A549 (cell line): Measurements from ENCODE around the gene PUM2. TPM values are rescaled to one million over a fixed set of nuclear protein-coding genes. Genes with fewer than 3 reads are reported as not detected.

Source experiments
- ATAC-seq, 2 experiments: fragments of 200-7000 bp in 1 of 2; fragments of >200 bp in 1 of 2; cut with Nextera tagmentation in 1 of 2; cut with Tn5 transposase in 1 of 2; 3 replicates each; pipeline versions ENCODE4 v1.8.0 to v1.9.1; 2018 to 2020; ENCODE audit warnings: mild to moderate bottlenecking in 1 of 2, moderate library complexity in 1 of 2
- CTCF ChIA-PET: fragments of 300-600 bp; sonication (Branson Sonifier 250); formaldehyde crosslinking; extraction: SDS; loops from one replicate; lab custom pipeline; 2021; ENCODE audit warnings: antibody characterized with exemption, inconsistent platforms; lab: Yijun Ruan, JAX
- POLR2A ChIA-PET: fragments of 350-600 bp; formaldehyde crosslinking; extraction: SDS; loops from one replicate; lab custom pipeline; 2021; ENCODE audit warnings: antibody characterized with exemption, inconsistent platforms; lab: Yijun Ruan, JAX
- DNase-seq, 2 experiments: peaks; one replicate each; pipeline versions ENCODE4 v3.0.0 to v3.0.0-alpha.2; 2011 to 2016; ENCODE audit warnings: low read depth in 1 of 2, low spot score in 1 of 2
- FAIRE-seq: peaks from 2 replicates; lab custom pipeline; 2011; peaks lifted over from hg19 to GRCh38; lab: Jason Lieb, UNC
- H3K27ac ChIP-seq, 2 experiments: fragments of >200 bp; sonication (Bioruptor Twin); formaldehyde crosslinking; 3 replicates each; pipeline ENCODE4 v1.5.1; 2016 to 2017
- H3K4me1 ChIP-seq: fragments of >200 bp; sonication (Bioruptor Twin); formaldehyde crosslinking; 3 replicates; pipeline ENCODE4 v1.6.1; 2016
- H3K4me2 ChIP-seq: fragments of >200 bp; sonication (Bioruptor Twin); formaldehyde crosslinking; 3 replicates; pipeline ENCODE4 v1.6.1; 2016
- H3K4me3 ChIP-seq: fragments of >200 bp; sonication (Bioruptor Twin); formaldehyde crosslinking; 3 replicates; pipeline ENCODE4 v1.5.1; 2016
- H3K9me3 ChIP-seq: fragments of >200 bp; sonication (Bioruptor Twin); formaldehyde crosslinking; 3 replicates; pipeline ENCODE4 v1.6.1; 2016
- CBX2 ChIP-seq: fragments of 200-600 bp; sonication (generic); IDR thresholded peaks from 2 replicates; pipeline ENCODE4 v1.6.1; 2016; ENCODE audit warnings: low read depth, mild to moderate bottlenecking, borderline replicate concordance
- CHD2 ChIP-seq: fragments of 150-350 bp; IDR thresholded peaks from 2 replicates; pipeline ENCODE4 v1.6.1; 2014; ENCODE audit warnings: low read length; ENCODE audit not compliant: partially characterized antibody
- CHD4 ChIP-seq: fragments of 200-600 bp; sonication (generic); IDR thresholded peaks from 2 replicates; pipeline ENCODE4 v1.6.1; 2016; ENCODE audit warnings: antibody characterized with exemption, mild to moderate bottlenecking, borderline replicate concordance
- EHF ChIP-seq: fragments of 250-450 bp; sonication (Bioruptor Pico); IDR thresholded peaks from 2 replicates; pipeline ENCODE4 v1.5.0; 2020; ENCODE audit warnings: mild to moderate bottlenecking
- EHMT2 ChIP-seq: fragments of 200-600 bp; sonication (generic); IDR thresholded peaks from 2 replicates; pipeline ENCODE4 v1.6.1; 2016; ENCODE audit warnings: antibody characterized with exemption, low read depth, mild to moderate bottlenecking, moderate library complexity
- ELK1 ChIP-seq: fragments of 150-350 bp; IDR thresholded peaks from 2 replicates; pipeline ENCODE4 v1.6.1; 2014; ENCODE audit warnings: low read depth, mild to moderate bottlenecking, low read length
- EP300 ChIP-seq, 2 experiments: fragments of >200 bp; sonication (Bioruptor Twin); formaldehyde crosslinking; IDR thresholded peaks; 2 replicates in 1 of 2; 3 replicates in 1 of 2; pipeline ENCODE4 v1.6.1; 2016 to 2017
- ESRRA ChIP-seq: fragments of 150-350 bp; IDR thresholded peaks from 2 replicates; pipeline ENCODE4 v1.6.1; 2014; ENCODE audit warnings: mild to moderate bottlenecking, low read length, borderline replicate concordance
- FOSB ChIP-seq: fragments of 250-450 bp; sonication (Bioruptor Pico); IDR thresholded peaks from 2 replicates; pipeline ENCODE4 v1.5.0; 2020; ENCODE audit warnings: mild to moderate bottlenecking, moderate library complexity
- FOSL2 ChIP-seq, 2 experiments: fragments of 450-650 bp in 1 of 2; fragments of >200 bp in 1 of 2; sonication (Bioruptor Twin) in 1 of 2; formaldehyde crosslinking; IDR thresholded peaks; 2 replicates each; pipeline versions ENCODE4 v1.5.0 to v1.6.1; 2016 to 2020; ENCODE audit warnings: mild to moderate bottlenecking in 1 of 2, moderate library complexity in 1 of 2
- FOXS1 ChIP-seq: fragments of 250-450 bp; sonication (Bioruptor Pico); IDR thresholded peaks from 2 replicates; pipeline ENCODE4 v1.5.0; 2020; ENCODE audit warnings: mild to moderate bottlenecking, moderate library complexity
- GATA3 ChIP-seq: IDR thresholded peaks from 2 replicates; pipeline ENCODE4 v1.6.1; 2012; ENCODE audit warnings: borderline replicate concordance
- HDAC2 ChIP-seq: fragments of 200-600 bp; sonication (generic); IDR thresholded peaks from 2 replicates; pipeline ENCODE4 v1.6.1; 2016
- HES2 ChIP-seq: fragments of >200 bp; sonication (Bioruptor Twin); formaldehyde crosslinking; IDR thresholded peaks from 2 replicates; pipeline ENCODE4 v1.6.1; 2016
- HEYL ChIP-seq: fragments of 250-450 bp; sonication (Bioruptor Pico); IDR thresholded peaks from 2 replicates; pipeline ENCODE4 v1.8.0; 2021; ENCODE audit warnings: mild to moderate bottlenecking, moderate library complexity
- HOXA7 ChIP-seq: fragments of 250-450 bp; sonication (Bioruptor Pico); IDR thresholded peaks from 2 replicates; pipeline ENCODE4 v1.5.0; 2020; ENCODE audit warnings: mild to moderate bottlenecking, moderate library complexity
- JUN ChIP-seq, 2 experiments: fragments of >200 bp; sonication (Bioruptor Twin); formaldehyde crosslinking; IDR thresholded peaks; 2 replicates in 1 of 2; 3 replicates in 1 of 2; pipeline ENCODE4 v1.6.1; 2016 to 2017
- KDM1A ChIP-seq: fragments of 200-600 bp; sonication (generic); IDR thresholded peaks from 2 replicates; pipeline ENCODE4 v1.6.1; 2016; ENCODE audit warnings: low read depth, mild to moderate bottlenecking
- MAFK ChIP-seq: fragments of 450-650 bp; IDR thresholded peaks from 2 replicates; pipeline ENCODE4 v1.6.1; 2014; ENCODE audit not compliant: partially characterized antibody
- MAX ChIP-seq: IDR thresholded peaks from 2 replicates; pipeline ENCODE4 v1.6.1; 2012
- MAZ ChIP-seq: fragments of 150-350 bp; IDR thresholded peaks from 2 replicates; pipeline ENCODE4 v1.6.1; 2014; ENCODE audit warnings: antibody characterized with exemption, low read depth, low read length, borderline replicate concordance
- MYC ChIP-seq: IDR thresholded peaks from 2 replicates; pipeline ENCODE4 v1.6.1; 2012; ENCODE audit warnings: mild to moderate bottlenecking, inconsistent platforms, low read length, improper control_type of control experiment, borderline replicate concordance
- NR3C1 ChIP-seq: fragments of >200 bp; sonication (Bioruptor Twin); formaldehyde crosslinking; IDR thresholded peaks from 3 replicates; pipeline ENCODE4 v1.6.1; 2017
- RAD21 ChIP-seq, 2 experiments: fragments of >200 bp in 1 of 2; sonication (Bioruptor Twin) in 1 of 2; formaldehyde crosslinking in 1 of 2; IDR thresholded peaks in 1 of 2; conservative IDR thresholded peaks in 1 of 2; 2 replicates in 1 of 2; 3 replicates in 1 of 2; pipeline ENCODE4 v1.6.1; 2012 to 2018; ENCODE audit warnings: inconsistent platforms in 1 of 2
- RCOR1 ChIP-seq: fragments of 150-350 bp; IDR thresholded peaks from 2 replicates; pipeline ENCODE4 v1.6.1; 2014; ENCODE audit warnings: antibody characterized with exemption, low read length, low read depth
- SREBF2 ChIP-seq: fragments of 450-650 bp; IDR thresholded peaks from 2 replicates; pipeline ENCODE4 v1.6.1; 2014; ENCODE audit warnings: mild to moderate bottlenecking, moderate library complexity
- ZNF302 ChIP-seq: fragments of 250-450 bp; sonication (Bioruptor Pico); IDR thresholded peaks from 2 replicates; pipeline ENCODE4 v1.9.0; 2021; ENCODE audit warnings: inconsistent platforms, mild to moderate bottlenecking, moderate library complexity
- WGBS: methylation state at CpG from one replicate; pipeline ENCODE4 v1.1.6; 2017; ENCODE audit errors: missing lambda C conversion rate; 5-methylcytosine and 5-hydroxymethylcytosine counted together
- polyA plus RNA-seq, 4 experiments: library from polyadenylated mRNA; depleted of rRNA in 3 of 4; stranded (reverse); fragments of >200 nt; fragmentation: RNase III in 1 of 4; extraction: RNeasy Plus Mini Kit Qiagen cat#74134 plus additional on column Dnase treatment in 1 of 4; gene quantifications; 2 replicates in 3 of 4; 3 replicates in 1 of 4; pipeline ENCODE4 v1.2.3, GENCODE V29; 2011 to 2017

Gene PUM2
- polyA plus RNA-seq, 2 of the 4 experiments (the other 2 are of a cell fraction) = 44.6 to 94.2 TPM

GRCh38 chr2:20214566-20215182, 136.0 kb downstream of the PUM2 start:
- H3K27ac ChIP-seq = peak overlapping the region; percentile 34 to 37; a peak in 3 of 6 replicates
- no peak for TF ChIP-seq CHD2
- no peak for TF ChIP-seq CHD4
- peak; percentile 57; the same call in 1 of the 2 replicates for TF ChIP-seq KDM1A
- TF ChIP-seq MAFK = no peak
- TF ChIP-seq ZNF302 = no peak
- ChIA-PET CTCF (interaction anchor here (0.6 to 15.3 kb wide), 9 partner anchors 8 to 117 kb away, joined by 3 to 202 read pairs (median 4); partner anchors contain the start of gene SDC1), POLR2A (interaction anchor here (0.9 to 1.3 kb wide), 2 partner anchors 9 to 17 kb away, joined by 3 to 6 read pairs; no protein-coding TSS in a partner anchor)
- DNase-seq = no peak
- peaks cover 51% of the 10 kb centered on the region for H3K4me1 ChIP-seq
- no peak for FAIRE-seq
- ATAC-seq = no peak
- H3K9me3 ChIP-seq = no peaks in the 10 kb centered on the region
- H3K4me3 ChIP-seq = no peak overlapping the region
- 73% methylated on average over 2 of the region's 2 CpGs for WGBS
- H3K4me2 ChIP-seq = no peak overlapping the region; the same call in 2 of the 3 replicates

- Histone ChIP-seq H3K4me3 (no peak overlapping the region), H3K4me2 (peak overlapping the region; percentile 22; the same call in 1 of the 3 replicates), H3K9me3 (no peaks in the 10 kb centered on the region), H3K27ac (peak overlapping the region; percentile 17 to 37; a peak in 3 of 6 replicates), H3K4me1 (peaks cover 53% of the 10 kb centered on the region)
- POLR2A ChIA-PET = interaction anchor here (0.9 to 1.3 kb wide), 2 partner anchors 10 to 16 kb away, joined by 3 to 6 read pairs; no protein-coding TSS in a partner anchor
- FAIRE-seq = no peak
- CTCF ChIA-PET = interaction anchor here (0.6 to 15.3 kb wide), 9 partner anchors 9 to 116 kb away, joined by 3 to 202 read pairs (median 4); partner anchors contain the start of gene SDC1
- no peak for ATAC-seq
- 71% methylated on average over 9 of the region's 9 CpGs for WGBS
- DNase-seq = no peak
- TF ChIP-seq EHMT2 (no peak), ELK1 (no peak), CHD4 (no peak), RAD21 (conservative IDR thresholded peaks at IDR 0.05 in 1 of 2, IDR thresholded peaks at IDR 0.05 in 1 of 2) (no peak), FOSL2 (IDR thresholded peaks at IDR 0.05) (no peak), FOSL2 (CRISPR knock-in tag; IDR thresholded peaks at IDR 0.05) (no peak), HEYL (CRISPR knock-in tag) (no peak), ESRRA (no peak)
These were observed 136.7 kb downstream of the PUM2 start for GRCh38 chr2:20213651-20214565.

- Histone ChIP-seq H3K9me3 (no peaks in the 10 kb centered on the region), H3K4me3 (no peak overlapping the region), H3K27ac (peak overlapping the region in 1 of 2 experiments; percentile 17; a peak in 2 of 6 replicates), H3K4me2 (no peak overlapping the region), H3K4me1 (peaks cover 53% of the 10 kb centered on the region)
- ChIA-PET CTCF (interaction anchor here (0.9 to 15.3 kb wide), 6 partner anchors 9 to 73 kb away, joined by 3 to 202 read pairs (median 10); partner anchors contain the start of gene SDC1), POLR2A (no interaction called here)
- FAIRE-seq (no peak), DNase-seq (no peak), ATAC-seq (no peak)
- TF ChIP-seq MAZ (no peak), JUN (IDR thresholded peaks at IDR 0.05) (no peak), FOXS1 (CRISPR knock-in tag) (no peak), NR3C1 (no peak), MAX (no peak), ZNF302 (no peak), MYC (no peak), HDAC2 (no peak), HES2 (no peak), CBX2 (no peak), CHD2 (no peak), SREBF2 (no peak), CHD4 (no peak), FOSB (CRISPR knock-in tag) (no peak), EHF (CRISPR knock-in tag) (no peak), HOXA7 (CRISPR knock-in tag) (no peak), EP300 (IDR thresholded peaks at IDR 0.05) (no peak), RCOR1 (no peak), GATA3 (no peak)
- WGBS = 90% methylated on average over 16 of the region's 16 CpGs
These were observed 137.7 kb downstream of the PUM2 start for GRCh38 chr2:20212871-20213503.
